Measurements from ENCODE around the gene MS4A15. TPM values are rescaled to one million over a fixed set of nuclear protein-coding genes. Genes with fewer than 3 reads are reported as not detected.

MS4A15 gene
- total RNA-seq, 1 donor from 2014 or later = not detected

GRCh38 chr11:60763692-60764369, 7.2 kb downstream of the MS4A15 start:
- Histone ChIP-seq H3K4me2 (ENCODE audit: low read length) (no peak overlapping the region), H3K4me3 (ENCODE audit: insufficient read depth, low read depth, low read length) (no peak overlapping the region), H3K79me2 (ENCODE audit: insufficient read depth, low read length) (no peaks in the 10 kb centered on the region), H3K27ac (ENCODE audit: low read depth, low read length) (no peak overlapping the region), H3K9me3 (ENCODE audit: insufficient read depth, low read depth, low read length) (no peaks in the 10 kb centered on the region), H2AFZ (ENCODE audit: low read depth, low read length) (no peak overlapping the region), H4K20me1 (ENCODE audit: insufficient read depth, low read length) (no peaks in the 10 kb centered on the region), H3K27me3 (ENCODE audit: insufficient read depth, low read length) (peaks cover 2% of the 10 kb centered on the region), H3K9ac (ENCODE audit: low read length) (no peak overlapping the region), H3K36me3 (ENCODE audit: insufficient read depth, low read length) (no peaks in the 10 kb centered on the region), H3K4me1 (ENCODE audit: insufficient read depth, low read length) (no peaks in the 10 kb centered on the region)
- no peak overlapping the region for H3K4me3 Mint-ChIP-seq (ENCODE audit: unreplicated experiment)
- DNase-seq (ENCODE audit: low read depth) (no peak), FAIRE-seq (no peak)
- TF ChIP-seq CTCF (IDR thresholded peaks at IDR 0.05; ENCODE audit: insufficient read depth, low read depth, low read length) (no peak), EZH2 (IDR thresholded peaks at IDR 0.05; ENCODE audit: insufficient read depth, low read length) (no peak)
- H3K36me3 Mint-ChIP-seq (ENCODE audit: low read depth, unreplicated experiment) = no peaks in the 10 kb centered on the region
- no peak overlapping the region for H3K27ac Mint-ChIP-seq (ENCODE audit: unreplicated experiment)
- H3K4me1 Mint-ChIP-seq (ENCODE audit: low read depth, unreplicated experiment) = peaks cover 2% of the 10 kb centered on the region
- H3K27me3 Mint-ChIP-seq (ENCODE audit: low read depth, unreplicated experiment) = peaks cover 5% of the 10 kb centered on the region
- peaks cover 6% of the 10 kb centered on the region for H3K9me3 Mint-ChIP-seq (ENCODE audit: unreplicated experiment)

- FAIRE-seq = no peak
- Mint-ChIP-seq H3K4me1 (ENCODE audit: low read depth, unreplicated experiment) (peaks cover 2% of the 10 kb centered on the region), H3K36me3 (ENCODE audit: low read depth, unreplicated experiment) (no peaks in the 10 kb centered on the region), H3K27me3 (ENCODE audit: low read depth, unreplicated experiment) (peaks cover 5% of the 10 kb centered on the region), H3K9me3 (ENCODE audit: unreplicated experiment) (peaks cover 6% of the 10 kb centered on the region), H3K27ac (ENCODE audit: unreplicated experiment) (no peak overlapping the region), H3K4me3 (ENCODE audit: unreplicated experiment) (no peak overlapping the region)
- Histone ChIP-seq H3K4me3 (ENCODE audit: insufficient read depth, low read depth, low read length) (no peak overlapping the region), H3K9me3 (ENCODE audit: insufficient read depth, low read depth, low read length) (no peaks in the 10 kb centered on the region), H3K9ac (ENCODE audit: low read length) (no peak overlapping the region), H3K4me2 (ENCODE audit: low read length) (no peak overlapping the region), H3K36me3 (ENCODE audit: insufficient read depth, low read length) (no peaks in the 10 kb centered on the region), H3K27me3 (ENCODE audit: insufficient read depth, low read length) (peaks cover 2% of the 10 kb centered on the region), H3K4me1 (ENCODE audit: insufficient read depth, low read length) (no peaks in the 10 kb centered on the region), H3K27ac (ENCODE audit: low read depth, low read length) (no peak overlapping the region), H3K79me2 (ENCODE audit: insufficient read depth, low read length) (no peaks in the 10 kb centered on the region), H4K20me1 (ENCODE audit: insufficient read depth, low read length) (no peaks in the 10 kb centered on the region), H2AFZ (ENCODE audit: low read depth, low read length) (no peak overlapping the region)
- no peak for DNase-seq (ENCODE audit: low read depth)
- TF ChIP-seq EZH2 (IDR thresholded peaks at IDR 0.05; ENCODE audit: insufficient read depth, low read length) (no peak), CTCF (IDR thresholded peaks at IDR 0.05; ENCODE audit: insufficient read depth, low read depth, low read length) (no peak)
Measured at GRCh38 chr11:60764879-60765278, 8.2 kb downstream of the MS4A15 start.

GRCh38 chr11:60765355-60765754, 8.7 kb downstream of the MS4A15 start:
- DNase-seq (ENCODE audit: low read depth) (no peak), FAIRE-seq (no peak)
- Histone ChIP-seq H3K4me1 (ENCODE audit: insufficient read depth, low read length) (no peaks in the 10 kb centered on the region), H3K9ac (ENCODE audit: low read length) (no peak overlapping the region), H3K27ac (ENCODE audit: low read depth, low read length) (no peak overlapping the region), H3K4me3 (ENCODE audit: insufficient read depth, low read depth, low read length) (no peak overlapping the region), H3K9me3 (ENCODE audit: insufficient read depth, low read depth, low read length) (no peaks in the 10 kb centered on the region), H3K79me2 (ENCODE audit: insufficient read depth, low read length) (no peaks in the 10 kb centered on the region), H3K27me3 (ENCODE audit: insufficient read depth, low read length) (peaks cover 2% of the 10 kb centered on the region), H4K20me1 (ENCODE audit: insufficient read depth, low read length) (no peaks in the 10 kb centered on the region), H3K36me3 (ENCODE audit: insufficient read depth, low read length) (no peaks in the 10 kb centered on the region), H3K4me2 (ENCODE audit: low read length) (no peak overlapping the region), H2AFZ (ENCODE audit: low read depth, low read length) (no peak overlapping the region)
- H3K9me3 Mint-ChIP-seq (ENCODE audit: unreplicated experiment) = peaks cover 6% of the 10 kb centered on the region
- H3K4me1 Mint-ChIP-seq (ENCODE audit: low read depth, unreplicated experiment) = peaks cover 2% of the 10 kb centered on the region
- no peak overlapping the region for H3K4me3 Mint-ChIP-seq (ENCODE audit: unreplicated experiment)
- TF ChIP-seq CTCF (IDR thresholded peaks at IDR 0.05; ENCODE audit: insufficient read depth, low read depth, low read length) (no peak), EZH2 (IDR thresholded peaks at IDR 0.05; ENCODE audit: insufficient read depth, low read length) (no peak)
- H3K36me3 Mint-ChIP-seq (ENCODE audit: low read depth, unreplicated experiment) = no peaks in the 10 kb centered on the region
- H3K27ac Mint-ChIP-seq (ENCODE audit: unreplicated experiment) = no peak overlapping the region
- H3K27me3 Mint-ChIP-seq (ENCODE audit: low read depth, unreplicated experiment) = peaks cover 5% of the 10 kb centered on the region

All from astrocyte (in vitro differentiated cells and primary cell).